Bronchial epithelial cell (primary cell): ENCODE measurements around the gene PCED1B. TPM values are rescaled to one million over a fixed set of nuclear protein-coding genes. Genes with fewer than 3 reads are reported as not detected.

Experiments
- DNase-seq: peaks from one replicate; pipeline ENCODE4 v3.0.0-alpha.2; 2010; ENCODE audit warnings: low read depth
- FAIRE-seq: peaks from 2 replicates; lab custom pipeline; 2011; peaks lifted over from hg19 to GRCh38; lab: Jason Lieb, UNC
- H3K27me3 ChIP-seq: 2 replicates; pipeline ENCODE4 v1.5.1; 2011; ENCODE audit warnings: low read length; ENCODE audit not compliant: control insufficient read depth, insufficient read depth
- H3K36me3 ChIP-seq: 2 replicates; pipeline ENCODE4 v1.5.1; 2011; ENCODE audit warnings: low read length; ENCODE audit not compliant: control insufficient read depth, insufficient read depth
- H3K4me3 ChIP-seq: 2 replicates; pipeline ENCODE4 v1.5.1; 2011; ENCODE audit warnings: mild to moderate bottlenecking, low read depth, low read length, control low read depth
- CTCF ChIP-seq: IDR thresholded peaks from 2 replicates; pipeline ENCODE4 v1.5.1; 2011; ENCODE audit warnings: mild to moderate bottlenecking, moderate library complexity, low read length, control low read depth, inconsistent platforms; ENCODE audit not compliant: insufficient read depth, severe bottlenecking
- total RNA-seq: library from RNA; depleted of rRNA; stranded (reverse); fragments of >200 nt; gene quantifications from 2 replicates; pipeline ENCODE4 v1.2.1, GENCODE V29; 2014

The PCED1B gene
- total RNA-seq, 1 donor from 2014 or later: 1.3 TPM

- FAIRE-seq: peak; percentile 43
- DNase-seq: peak; percentile 99
- no peaks in the 10 kb centered on the region for H3K36me3 ChIP-seq
- H3K4me3 ChIP-seq: no peak overlapping the region
- H3K27me3 ChIP-seq: no peaks in the 10 kb centered on the region
- TF ChIP-seq CTCF: no peak
Measured at GRCh38 chr12:47088021-47088944, 8.9 kb downstream of the PCED1B start.

- FAIRE-seq: no peak
- no peak for DNase-seq
- Histone ChIP-seq H3K36me3 (no peaks in the 10 kb centered on the region), H3K27me3 (no peaks in the 10 kb centered on the region), H3K4me3 (no peak overlapping the region)
- TF ChIP-seq CTCF: no peak
Measured at GRCh38 chr12:47091009-47091408, 11.6 kb downstream of the PCED1B start.

- FAIRE-seq: no peak
- peak; percentile 66 for DNase-seq
- no peak for TF ChIP-seq CTCF
Measured at GRCh38 chr12:47094804-47095203, 15.4 kb downstream of the PCED1B start.

GRCh38 chr12:47095446-47096236, 16.2 kb downstream of the PCED1B start:
- Histone ChIP-seq H3K4me3 (no peak overlapping the region), H3K36me3 (no peaks in the 10 kb centered on the region), H3K27me3 (no peaks in the 10 kb centered on the region)
- DNase-seq (peak; percentile 92), FAIRE-seq (no peak)
- TF ChIP-seq CTCF: no peak

More at GRCh38 chr12:47094804-47095203, 15.4 kb downstream of the PCED1B start:
- Histone ChIP-seq H3K4me3 (no peak overlapping the region), H3K36me3 (no peaks in the 10 kb centered on the region), H3K27me3 (no peaks in the 10 kb centered on the region)

- Histone ChIP-seq H3K4me3 (no peak overlapping the region), H3K36me3 (no peaks in the 10 kb centered on the region), H3K27me3 (no peaks in the 10 kb centered on the region)
- no peak for TF ChIP-seq CTCF
- FAIRE-seq: no peak
- peak; percentile 63 for DNase-seq
Measured at GRCh38 chr12:47097276-47097896, 18.0 kb downstream of the PCED1B start.
